NCI-H510A (cell line): ENCODE data around the gene BPIFA2.
"Not testable (repeated sequence)": the region's sequence is repeated elsewhere in the genome, so short reads cannot be mapped to it uniquely, and the experiment has no call there.

Experiments
- DNase-seq: peaks from one replicate; lab custom pipeline; 2025; lab: John Stamatoyannopoulos, UW

The BPIFA2 gene, protein sequence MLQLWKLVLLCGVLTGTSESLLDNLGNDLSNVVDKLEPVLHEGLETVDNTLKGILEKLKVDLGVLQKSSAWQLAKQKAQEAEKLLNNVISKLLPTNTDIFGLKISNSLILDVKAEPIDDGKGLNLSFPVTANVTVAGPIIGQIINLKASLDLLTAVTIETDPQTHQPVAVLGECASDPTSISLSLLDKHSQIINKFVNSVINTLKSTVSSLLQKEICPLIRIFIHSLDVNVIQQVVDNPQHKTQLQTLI

DNA sequence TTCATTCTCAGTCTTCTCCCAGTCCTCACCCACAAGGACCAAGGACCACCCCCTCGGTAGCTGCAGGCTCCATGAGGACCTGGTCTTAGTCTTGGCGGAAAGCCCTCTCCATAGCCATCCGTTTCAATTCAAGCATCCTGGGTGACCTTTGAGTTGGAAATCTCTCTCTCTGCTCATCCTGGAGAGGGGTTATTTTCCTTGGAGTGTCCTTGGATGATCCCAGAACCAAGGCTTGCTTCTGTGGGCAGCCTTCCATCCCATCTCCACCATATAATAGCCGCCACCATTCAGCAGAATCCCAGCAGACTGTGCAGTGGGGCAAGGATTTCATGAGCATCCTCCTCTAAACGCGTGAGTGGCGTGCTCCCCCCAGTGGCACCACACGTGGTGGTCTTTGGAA lies at the start of gene BPIFA2:
Gene BPIFA2, plus strand, starts transcription at position 301 of the 400 bp plus-strand sequence. CDS start 987 bp downstream, outside the sequence.
- no peak for DNase-seq

DNA sequence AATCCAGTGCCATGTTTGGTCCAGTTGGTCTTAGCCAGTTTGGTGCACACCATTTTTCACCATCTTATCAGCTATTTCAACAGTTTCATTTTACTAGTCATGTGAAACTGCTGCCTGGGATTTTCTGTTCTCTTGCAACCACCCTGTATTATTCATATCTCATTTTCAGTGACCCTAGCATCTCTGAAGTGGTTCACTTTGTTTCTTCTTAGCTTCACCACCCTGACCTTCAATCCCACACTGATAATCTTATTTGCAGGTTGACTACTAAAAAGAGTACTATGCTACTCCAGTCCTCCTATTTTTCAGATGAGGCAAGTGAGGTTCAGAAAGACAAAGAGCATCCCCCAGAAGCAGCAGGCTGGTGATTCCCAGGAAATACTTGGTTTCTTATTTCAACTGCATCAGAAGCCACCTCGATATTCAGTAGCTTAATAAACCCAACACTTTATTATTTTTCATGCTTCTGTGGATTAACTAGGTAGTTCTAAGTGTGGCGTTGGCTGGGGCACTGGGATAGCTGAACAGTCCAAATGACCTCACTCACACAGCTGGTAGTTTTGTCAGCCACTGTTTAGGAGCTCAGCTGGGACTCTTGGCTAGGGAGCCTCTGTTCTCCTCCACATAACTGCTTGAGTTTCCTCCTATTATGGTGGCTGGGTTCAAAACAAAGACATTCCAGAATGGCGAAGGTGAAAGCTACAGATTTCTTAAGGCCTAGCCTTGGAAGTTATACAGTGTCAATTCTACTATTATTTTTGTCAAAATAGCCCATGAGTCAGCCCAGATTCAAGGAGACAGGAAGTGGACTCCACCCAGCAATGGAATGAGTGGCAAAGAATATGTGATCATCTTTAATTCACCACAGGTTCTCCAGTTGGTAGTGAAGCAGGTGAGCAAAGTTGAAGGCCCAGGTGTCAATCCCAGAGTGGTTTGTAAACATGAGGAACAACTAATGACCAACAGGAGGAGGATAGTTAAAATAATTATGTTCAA lies 47.9 kb upstream of the BPIFA2 start:
- DNase-seq = no peak

DNA sequence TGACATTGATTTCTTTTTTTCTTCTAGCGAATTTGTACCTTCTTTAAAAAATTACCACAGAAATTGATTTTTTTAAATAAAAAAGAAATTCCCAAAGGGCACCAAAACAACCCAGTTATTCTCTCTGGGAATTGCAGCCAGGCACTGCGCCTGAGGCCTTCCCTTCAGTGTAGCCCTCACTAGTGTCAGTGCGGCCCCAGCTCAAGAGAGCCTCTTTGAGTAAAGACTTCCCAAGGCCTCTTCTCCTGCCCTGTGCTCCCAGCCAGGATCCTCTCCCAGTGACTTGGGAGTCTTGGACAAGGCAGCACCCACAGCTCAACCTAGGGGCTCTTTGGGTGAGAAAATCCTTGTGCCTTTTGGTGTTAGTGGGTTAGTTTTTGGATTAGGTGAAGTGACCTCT lies 47.0 kb upstream of the BPIFA2 start:
- DNase-seq = no peak

DNA sequence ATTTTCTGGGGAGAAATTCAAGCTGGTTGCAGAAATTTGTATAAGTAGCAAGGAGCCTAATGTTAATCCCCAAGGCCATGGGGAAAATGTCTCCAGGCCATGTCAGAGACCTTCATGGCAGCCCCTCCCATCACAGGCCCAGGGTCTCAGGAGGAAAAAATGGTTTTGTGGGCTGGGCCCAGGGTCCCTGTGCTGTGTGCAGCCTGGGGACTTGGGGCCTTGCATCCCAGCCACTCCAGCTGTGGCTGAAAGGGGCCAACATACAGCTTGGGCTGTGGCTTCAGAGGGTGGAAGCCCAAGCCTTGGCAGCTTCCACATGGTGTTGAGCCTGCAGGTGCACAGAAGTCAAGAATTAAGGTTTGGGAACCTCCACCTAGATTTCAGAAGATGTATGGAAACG lies 45.7 kb upstream of the BPIFA2 start:
- DNase-seq = not testable (repeated sequence)

DNA sequence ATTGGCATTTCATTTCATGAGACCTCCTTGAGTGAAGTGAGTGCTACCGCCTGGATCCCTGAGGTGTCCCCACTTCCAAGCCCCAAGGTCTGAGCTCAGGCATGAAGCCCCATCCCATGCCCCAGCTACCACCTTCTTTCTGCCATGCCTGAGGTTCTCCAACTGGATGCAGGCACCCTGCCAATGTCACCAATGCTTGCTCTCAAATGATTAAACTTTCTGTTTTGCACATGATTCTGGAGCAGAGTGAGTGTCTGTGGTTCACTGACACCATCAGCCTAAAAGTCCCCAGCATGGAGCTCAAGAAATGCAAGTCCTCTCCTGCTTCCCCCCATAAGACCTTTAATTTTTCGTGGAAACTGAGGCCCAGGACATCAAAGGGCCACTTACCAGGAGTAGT lies 43.7 kb upstream of the BPIFA2 start:
- no peak for DNase-seq

DNA sequence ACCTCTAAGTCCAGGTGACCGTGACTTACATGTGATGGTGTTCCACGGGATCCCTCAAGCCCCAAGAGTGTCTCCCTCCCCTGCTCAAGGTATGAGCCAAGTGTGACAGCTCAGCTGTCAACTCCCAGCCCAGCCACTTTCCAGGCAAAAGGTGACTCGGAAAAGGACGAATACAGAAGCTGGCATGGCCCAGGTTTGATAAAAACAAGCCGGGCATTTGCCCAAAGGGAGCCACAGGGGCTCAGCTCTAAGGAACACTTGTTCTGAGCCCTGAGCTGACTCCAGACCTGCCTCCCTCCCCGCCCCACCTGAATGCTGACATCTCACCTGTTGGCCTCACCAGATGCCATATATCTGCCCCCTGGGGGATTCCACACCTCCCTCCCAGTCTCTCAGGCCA lies 43.0 kb upstream of the BPIFA2 start:
- no peak for DNase-seq

DNA sequence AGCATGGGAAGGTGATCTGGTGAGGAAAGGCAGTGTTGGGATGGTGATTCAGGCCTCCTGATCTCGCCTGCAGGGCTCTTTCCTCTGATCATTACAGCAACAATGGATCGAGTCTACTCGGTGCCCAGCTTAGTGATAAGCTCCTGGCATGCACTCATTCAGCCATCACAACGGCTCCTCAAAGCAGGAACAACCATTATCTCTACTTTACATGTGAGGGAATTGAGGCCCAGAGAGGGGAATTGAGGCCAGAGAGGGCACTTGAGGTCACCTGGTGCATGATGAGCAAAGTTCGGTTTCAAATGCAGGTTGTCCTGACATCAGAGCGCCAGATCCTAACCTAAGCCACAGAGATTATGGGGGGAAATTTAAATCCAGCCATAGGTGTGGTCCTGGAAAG lies 42.0 kb upstream of the BPIFA2 start:
- DNase-seq = no peak

DNA sequence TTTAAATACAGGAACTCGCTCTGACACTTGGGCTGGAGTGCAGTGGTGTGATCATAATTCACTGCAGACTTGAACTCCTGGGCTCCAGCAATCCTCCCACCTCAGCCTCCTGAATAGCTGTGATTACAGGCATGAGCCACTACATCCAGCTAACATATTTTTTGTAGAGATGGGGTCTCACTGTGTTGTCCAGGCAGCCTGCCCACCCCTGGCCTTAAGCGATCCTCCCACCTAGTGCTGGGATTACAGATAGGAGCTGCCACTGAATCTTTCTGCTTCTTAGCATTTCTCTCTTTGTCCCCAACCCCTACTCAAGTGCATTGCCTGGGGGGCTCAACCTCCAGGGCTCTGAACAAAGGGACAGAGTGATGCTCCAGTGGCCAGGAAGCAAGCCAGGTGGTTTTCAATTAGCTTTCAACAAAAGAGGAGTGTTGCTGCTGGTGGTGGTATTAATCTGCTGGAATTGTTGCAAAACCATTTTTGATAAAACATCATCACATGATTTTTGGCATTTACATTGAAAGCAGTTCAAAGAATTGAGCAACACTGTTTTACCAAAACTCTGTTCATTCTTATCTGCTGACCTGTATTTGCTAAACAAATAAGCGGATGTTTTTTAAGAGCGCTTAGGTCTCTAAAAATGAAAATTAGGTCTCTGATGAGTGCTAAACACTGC lies 40.4 kb upstream of the BPIFA2 start:
- no peak for DNase-seq

DNA sequence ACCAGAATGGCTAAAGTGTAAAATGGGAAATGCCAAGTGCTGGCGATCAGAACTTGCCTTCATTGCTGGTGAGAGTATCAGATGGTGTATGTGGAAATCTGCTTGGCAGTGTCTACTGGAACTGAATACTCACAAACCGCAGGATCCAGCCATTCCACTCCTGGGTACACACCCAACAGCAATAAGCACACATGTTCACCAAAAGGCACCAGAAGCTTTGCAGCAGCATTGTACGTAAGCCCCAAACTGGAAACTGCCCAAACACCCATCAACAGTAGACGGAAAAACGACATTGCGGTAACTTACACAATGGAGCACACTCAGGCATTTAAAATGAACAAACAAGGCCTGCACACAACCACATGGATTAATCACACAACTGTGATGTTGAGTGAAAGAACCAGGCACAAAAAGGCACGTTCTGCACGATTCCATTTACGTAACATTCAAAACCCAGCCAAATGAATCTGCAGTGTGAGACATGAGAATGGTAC lies 37.3 kb upstream of the BPIFA2 start:
- no peak for DNase-seq

DNA sequence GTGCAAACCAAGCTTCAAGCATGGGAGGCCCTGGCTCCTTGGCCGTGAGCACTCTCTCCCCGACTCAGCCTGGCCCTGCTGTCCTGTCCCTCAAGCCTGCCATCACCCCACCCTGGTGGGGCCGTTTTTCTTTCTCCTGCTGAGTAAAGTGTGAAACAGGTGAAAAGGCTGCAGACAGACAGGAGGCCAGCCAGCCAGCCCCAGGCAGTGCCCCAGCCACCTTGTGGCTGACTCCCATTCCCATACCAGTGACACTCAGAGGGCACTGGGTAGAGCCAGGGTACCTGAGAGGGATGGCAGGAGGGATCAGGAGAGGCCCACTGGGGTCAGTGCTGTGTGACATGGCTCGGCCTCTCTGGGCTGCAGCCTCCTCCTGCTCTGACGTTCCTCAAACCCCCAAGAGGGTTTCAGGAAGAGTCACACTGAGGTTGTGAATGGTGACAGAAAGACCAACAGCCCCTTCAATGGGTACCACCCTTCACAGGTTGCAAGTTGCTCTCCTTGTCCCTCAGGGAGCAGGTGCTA lies 35.9 kb upstream of the BPIFA2 start:
- DNase-seq = no peak

DNA sequence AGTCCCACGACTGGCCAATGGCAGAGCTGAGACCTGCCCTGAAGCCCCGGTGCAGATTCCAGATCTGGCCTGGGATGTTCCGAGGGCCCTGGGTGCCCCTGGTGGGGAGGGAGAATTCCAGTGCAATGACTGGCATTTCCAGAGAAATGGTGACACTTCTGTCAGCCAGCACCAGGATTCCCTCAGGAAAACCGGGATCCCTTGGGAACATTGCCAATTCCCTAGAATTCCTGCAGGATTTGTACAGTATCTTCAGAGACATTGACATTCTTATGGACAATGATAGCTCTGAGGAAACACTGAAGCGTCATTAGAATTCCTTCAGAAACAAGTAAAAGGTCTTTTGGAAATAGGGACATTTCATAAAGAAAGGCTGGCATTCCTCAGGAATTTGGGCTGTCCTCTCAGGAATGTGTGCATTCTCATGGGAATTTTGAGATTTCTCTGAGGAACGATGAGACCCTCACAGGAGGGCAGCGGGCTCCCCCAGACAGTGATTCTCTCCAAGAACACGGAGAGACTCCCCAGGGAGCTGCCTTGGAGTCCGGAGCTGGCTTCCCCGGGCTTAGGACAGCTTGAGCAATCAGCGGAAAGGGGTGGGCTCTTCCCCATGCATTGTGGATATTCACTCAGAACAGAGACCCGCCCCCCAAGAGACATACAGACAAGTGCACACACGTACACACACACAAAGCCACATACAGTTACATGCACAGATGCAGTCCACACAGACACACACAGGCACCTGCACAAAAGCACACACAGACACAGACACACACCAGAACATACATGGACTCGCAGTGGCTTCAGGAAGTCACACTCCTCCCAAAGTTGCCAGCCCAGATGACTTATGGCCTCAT lies 35.2 kb upstream of the BPIFA2 start:
- no peak for DNase-seq

DNA sequence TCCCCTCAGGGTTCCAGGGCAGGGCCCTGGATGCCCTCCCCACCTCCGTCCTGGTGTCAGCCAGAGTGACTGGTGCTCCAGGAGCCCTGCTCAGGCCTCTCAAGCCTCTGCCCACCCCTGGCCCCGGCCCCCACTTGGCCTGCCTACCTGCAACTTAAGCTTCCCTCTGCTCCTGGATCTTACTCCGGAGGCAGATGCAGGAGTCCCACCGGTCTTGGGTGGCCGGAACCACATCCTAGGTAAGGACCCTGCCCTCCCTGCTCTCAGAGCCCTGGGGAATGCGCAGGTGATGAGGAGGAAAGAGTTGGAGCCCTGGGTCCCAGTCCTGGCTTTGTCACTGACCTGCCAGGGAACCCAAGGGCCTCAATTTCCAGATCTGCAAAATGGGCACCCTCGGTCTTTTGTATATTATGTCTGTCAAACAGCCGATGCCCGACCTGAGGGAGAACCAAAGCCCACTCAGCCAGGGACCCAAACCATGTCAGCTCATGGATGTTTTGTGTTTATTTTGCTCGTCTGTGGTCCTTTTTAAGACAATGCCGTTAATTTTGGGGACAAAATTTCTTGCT lies 34.5 kb upstream of the BPIFA2 start:
- DNase-seq = no peak

DNA sequence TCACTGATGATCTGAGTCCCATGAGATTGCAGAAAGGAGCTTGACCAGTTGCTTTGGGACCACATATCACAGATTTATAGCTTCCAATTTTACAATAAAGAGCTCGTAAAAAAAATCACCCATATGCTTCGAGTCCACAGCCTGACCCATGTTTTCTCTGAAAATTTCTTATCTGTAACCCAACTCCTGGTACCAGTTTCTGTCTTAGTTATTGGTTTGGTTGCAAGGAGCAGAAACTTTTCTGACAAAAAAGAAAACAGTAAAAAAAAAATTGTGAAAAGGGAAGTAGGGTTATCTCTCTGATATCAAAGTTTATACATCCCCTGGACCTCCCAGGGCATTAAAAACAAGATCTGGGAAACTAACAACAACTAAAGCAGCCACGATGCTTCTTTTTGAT lies 30.8 kb upstream of the BPIFA2 start:
- no peak for DNase-seq

DNA sequence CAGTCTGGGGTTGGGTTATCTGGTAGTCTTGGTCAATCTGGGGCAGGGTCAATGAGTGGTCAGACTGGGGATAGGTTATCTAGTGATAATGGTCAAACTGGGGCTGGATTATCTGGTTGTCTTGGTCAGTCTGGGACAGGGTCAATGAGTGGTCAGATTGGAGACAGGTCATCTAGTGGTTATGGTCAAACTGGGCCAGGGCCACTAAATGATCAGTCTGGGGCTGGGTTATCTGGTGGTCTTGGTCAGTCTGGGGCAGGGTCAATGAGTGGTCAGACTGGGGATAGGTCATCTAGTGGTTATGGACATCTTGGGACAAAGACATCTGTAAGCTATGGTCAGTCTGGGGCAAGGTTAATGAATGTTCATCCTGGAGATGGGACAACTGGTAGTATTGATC lies 28.5 kb upstream of the BPIFA2 start:
- DNase-seq = no peak

DNA sequence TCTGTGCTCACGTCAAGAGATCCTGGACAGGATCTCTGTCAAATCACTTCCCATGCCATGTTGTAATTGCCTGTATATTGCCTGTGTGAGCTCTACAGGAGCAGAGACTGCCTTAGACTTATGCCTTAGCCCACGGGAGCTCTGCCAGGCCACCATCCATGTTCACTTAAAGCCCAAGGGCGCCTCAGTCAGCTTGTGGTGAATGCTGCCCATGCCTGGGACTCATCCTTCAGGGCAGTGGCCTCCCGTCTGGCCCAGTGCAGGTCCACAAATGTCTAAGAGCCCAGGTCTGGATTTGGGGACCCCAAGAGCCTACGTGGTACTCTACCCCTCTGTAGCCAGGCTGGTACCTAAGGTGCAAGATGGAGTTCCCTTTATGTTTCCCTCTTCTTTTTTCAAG lies 22.4 kb upstream of the BPIFA2 start:
- DNase-seq = no peak

DNA sequence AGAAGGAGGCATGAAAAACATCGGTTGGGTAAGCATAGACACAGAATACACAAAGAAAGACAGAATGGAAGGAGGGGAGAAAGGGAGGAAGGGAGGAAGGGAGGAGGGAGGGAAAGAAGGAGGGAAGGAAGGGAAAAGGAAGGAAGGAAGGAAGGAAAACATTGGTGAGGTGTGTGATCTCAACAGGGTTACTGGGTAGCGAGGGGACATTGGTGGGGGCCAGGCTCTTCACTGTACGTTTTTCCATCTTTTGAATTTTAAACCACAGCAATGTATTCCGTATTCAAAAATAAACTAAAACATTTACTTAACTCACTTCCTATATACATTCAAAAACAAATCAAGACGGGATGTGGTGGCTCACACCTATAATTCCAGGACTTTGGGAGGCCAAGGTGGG lies 20.7 kb upstream of the BPIFA2 start:
- no peak for DNase-seq

DNA sequence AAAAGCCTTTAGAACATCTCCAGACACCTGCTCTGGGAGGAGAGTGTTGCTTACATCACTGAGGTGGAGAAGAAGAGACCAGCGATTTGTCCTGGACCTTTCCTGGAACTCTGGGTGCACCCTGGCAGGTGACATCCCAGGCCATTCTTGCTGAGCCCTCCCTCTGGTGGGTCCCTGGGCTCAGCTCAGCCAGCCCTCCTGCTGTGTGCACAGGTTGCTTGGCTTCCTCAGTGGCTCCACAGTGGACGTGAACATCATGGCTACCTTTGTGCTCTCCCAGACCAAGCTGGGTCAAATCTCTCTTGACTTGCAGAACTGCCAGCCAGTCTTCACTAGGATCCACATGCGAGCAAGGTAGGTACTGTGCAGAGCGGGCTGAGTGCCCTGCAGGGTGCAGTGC lies 19.9 kb upstream of the BPIFA2 start:
- no peak for DNase-seq

DNA sequence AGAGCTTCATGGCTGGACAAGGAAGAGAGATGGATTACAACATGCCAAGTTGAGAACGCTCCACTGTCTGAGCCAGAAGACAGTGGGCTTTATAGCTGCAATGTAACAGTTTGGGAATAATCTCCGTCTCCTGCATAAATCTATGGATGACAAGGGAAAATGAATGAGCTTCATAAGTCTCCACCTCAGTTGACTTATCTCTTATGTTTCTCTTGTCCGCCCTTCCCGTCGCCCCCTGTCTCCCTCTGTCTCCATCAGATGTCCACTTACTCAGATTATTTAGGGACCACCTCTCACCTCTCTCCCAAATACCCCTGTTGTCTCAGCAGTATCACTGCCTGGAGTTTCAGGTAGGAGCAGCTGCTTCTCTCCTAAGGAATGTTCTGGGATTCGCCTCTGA lies 13.7 kb upstream of the BPIFA2 start:
- DNase-seq = no peak

DNA sequence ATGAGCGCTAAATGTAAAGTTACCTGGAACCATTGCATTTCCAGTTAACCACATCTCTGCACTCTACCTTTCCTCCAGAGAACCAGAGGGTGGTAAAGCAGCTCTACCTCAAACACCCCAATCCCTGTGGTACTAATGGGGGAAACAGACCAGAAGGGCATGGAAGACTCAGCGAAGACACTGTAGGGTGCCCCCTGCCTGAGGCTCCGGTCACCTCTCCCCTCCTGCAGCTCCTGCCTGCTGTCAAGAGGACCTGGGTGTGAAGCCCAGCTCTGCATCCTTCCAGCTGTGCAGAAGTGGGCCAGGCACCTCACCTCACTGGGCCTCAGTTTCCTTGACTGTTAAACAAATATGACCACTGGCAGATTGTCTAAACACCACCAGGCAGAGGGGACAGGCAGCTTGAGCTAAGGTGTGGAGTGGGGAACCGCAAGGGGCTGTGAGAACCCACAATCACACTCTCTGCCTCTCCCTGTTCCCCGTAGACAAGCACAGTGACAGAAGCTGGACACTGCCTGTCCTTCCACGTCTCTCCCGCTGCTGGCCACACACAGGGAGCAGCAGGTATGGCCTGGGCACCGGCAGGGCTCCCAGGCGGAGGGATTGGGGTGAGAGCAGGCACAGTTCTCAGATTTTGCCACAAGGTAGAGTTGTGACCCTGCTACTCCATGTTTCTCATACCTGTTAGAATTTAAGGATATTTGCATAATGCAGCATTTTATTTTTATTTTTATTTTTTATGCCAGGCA lies 9.1 kb upstream of the BPIFA2 start:
- no peak for DNase-seq

DNA sequence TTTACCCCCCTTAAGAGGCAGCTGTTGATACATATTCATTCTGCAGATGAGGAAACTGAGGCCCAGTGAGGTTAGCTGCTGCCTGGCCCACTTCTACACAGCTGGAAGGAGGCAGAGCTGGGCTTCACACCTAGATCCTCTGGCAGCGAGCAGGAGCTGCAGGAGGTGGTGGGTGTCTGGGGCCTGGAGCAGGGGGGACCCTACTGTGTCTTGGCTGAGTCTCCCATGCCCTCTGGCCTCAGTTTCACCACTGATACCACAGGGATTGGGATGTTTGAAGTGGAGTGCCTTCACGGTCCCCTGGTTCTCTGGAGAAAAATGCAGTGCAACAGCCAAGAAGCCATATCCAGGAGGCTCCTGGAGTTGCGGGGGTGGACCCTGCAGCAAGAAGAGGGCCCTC lies 8.2 kb upstream of the BPIFA2 start:
- no peak for DNase-seq
